Islet of Langerhans (tissue), 1 donor: Measurements from ENCODE around the gene C1orf226.
"Not testable (repeated sequence)": the region's sequence is repeated elsewhere in the genome, so short reads cannot be mapped to it uniquely, and the experiment has no call there.

Source experiments
- FAIRE-seq: peaks from one replicate; lab custom pipeline; 2011; peaks lifted over from hg19 to GRCh38; lab: Jason Lieb, UNC

The C1orf226 gene

DNA sequence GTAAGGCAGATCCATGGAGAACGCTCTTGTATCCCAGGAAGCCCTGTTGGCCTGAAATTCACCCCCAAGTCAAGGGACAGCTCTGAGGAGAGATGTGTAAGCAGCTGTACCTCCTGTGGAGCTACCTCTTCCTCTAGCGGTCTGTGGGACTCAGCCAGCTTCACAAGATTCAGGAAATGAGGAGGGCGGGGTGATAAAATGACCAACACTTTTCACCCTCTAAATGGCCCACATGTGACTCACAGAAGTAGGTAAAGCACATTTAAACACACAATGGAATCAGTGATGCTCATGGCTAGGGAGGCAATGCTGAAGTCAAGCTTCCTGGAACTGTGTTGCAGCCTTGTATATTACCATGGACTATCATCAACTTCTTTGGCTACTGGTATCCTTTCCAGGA is 30.5 kb downstream of the C1orf226 start, which contains the start of gene SH2D1B:
SH2D1B (minus strand) TSS at position 135 of the 400 bp plus-strand sequence; CDS start at position 15, 120 bp downstream.
- FAIRE-seq = no peak

- FAIRE-seq = no peak
These were observed 34.7 kb downstream of the C1orf226 start for GRCh38 chr1:162416215-162416614.

GRCh38 chr1:162416909-162417308 is 35.4 kb downstream of the C1orf226 start:
- FAIRE-seq = no peak

GRCh38 chr1:162417650-162418049 is 36.1 kb downstream of the C1orf226 start:
- no peak for FAIRE-seq

- FAIRE-seq = not testable (repeated sequence)
These were observed 37.1 kb downstream of the C1orf226 start for GRCh38 chr1:162418584-162418983.

- FAIRE-seq = not testable (repeated sequence)
These were observed 38.0 kb downstream of the C1orf226 start for GRCh38 chr1:162419450-162419931.

DNA sequence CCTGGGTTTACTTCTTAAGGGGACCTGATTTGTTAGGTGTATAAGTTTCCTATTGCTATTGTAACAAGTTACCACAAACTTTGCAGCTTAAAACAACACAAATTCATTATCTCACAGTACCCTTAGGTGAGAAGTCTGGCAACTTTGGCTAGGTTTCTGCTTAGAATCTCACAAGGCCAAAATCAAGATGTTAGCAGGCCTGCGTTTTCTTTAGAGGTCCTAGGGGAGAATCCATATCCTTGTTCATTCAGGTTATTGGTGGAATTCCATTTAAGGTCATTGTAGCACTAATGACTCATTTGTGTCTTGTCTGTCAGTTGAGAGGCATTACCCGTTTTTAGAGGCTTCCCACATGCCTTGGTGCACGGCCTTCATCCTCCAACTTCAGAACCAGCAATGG is 38.6 kb downstream of the C1orf226 start:
- no peak for FAIRE-seq

DNA sequence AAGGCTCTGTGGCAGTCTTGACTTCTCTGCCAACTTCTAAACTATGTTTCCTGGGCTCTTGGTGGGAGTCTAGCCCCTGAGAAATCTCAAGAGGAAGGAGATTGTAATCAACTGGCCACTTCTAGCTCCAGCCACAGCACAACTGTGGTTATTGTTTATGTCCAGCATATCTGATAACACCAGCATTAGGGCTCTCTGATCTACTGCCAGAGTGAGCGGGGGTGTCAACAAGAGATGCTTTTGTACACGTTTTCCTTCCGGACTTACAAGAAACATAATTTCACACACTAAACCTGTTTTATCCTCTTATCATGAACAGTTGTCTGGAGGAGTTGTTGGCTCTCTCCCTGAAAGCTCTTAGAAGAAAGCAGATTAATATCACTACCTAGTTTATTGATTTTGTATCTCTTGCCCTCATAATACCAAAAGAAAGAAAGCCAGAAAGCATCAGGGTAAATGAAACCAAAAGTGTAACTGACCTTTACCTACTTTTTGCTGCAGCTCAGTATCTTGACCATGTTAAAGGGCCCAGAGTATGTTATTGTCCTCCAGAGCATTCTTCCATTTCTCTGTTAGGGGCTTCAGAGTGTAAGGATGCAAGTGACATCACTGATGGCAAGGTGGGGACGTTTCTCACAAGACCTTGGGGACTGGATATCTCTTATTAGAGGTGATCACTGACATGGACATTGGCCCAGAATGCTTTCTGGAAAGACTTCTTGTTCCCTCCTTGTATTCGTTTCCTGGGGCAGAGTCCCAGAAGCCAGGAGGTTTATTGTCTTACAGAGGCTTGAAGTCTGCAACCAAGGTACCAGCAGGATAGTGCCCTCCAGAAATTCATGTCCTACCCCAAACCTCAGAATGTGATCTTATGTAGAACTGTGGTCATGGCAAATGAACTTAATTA is 40.0 kb downstream of the C1orf226 start:
- FAIRE-seq = no peak

GRCh38 chr1:162422662-162423375 is 41.3 kb downstream of the C1orf226 start:
- FAIRE-seq = no peak

DNA sequence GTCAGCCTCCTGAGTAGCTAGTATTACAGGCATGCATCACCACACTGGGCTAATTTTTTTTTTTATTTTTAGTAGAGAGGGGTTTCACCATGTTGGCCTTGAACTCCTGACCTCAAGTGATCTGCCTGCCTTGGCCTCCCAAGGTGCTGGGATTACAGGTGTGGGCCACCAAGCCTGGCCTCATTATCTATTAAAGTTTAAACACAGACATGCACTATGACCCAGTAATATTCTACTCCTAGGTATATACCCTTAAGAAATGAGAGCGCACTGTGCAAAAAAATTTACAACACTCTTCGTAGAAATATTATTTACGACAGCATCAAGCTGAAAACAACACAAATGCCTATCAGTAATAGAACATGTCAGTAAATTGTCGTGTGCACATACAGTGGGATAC is 49.1 kb downstream of the C1orf226 start:
- FAIRE-seq = no peak

GRCh38 chr1:162432977-162433713 is 51.6 kb downstream of the C1orf226 start:
- not testable (repeated sequence) for FAIRE-seq
